NCI-H510A treated with DMSO at 0.1 percent for 48 hours (cell line): Measurements from ENCODE around the gene MIS12.

Experiments used
- DNase-seq: peaks from one replicate; lab custom pipeline; 2025; lab: John Stamatoyannopoulos, UW

Gene MIS12

GRCh38 chr17:5535436-5535835 is 49.1 kb downstream of the MIS12 start:
- DNase-seq, result no peak

- DNase-seq, result no peak
Observed at GRCh38 chr17:5536866-5537650, 50.7 kb downstream of the MIS12 start.

DNA sequence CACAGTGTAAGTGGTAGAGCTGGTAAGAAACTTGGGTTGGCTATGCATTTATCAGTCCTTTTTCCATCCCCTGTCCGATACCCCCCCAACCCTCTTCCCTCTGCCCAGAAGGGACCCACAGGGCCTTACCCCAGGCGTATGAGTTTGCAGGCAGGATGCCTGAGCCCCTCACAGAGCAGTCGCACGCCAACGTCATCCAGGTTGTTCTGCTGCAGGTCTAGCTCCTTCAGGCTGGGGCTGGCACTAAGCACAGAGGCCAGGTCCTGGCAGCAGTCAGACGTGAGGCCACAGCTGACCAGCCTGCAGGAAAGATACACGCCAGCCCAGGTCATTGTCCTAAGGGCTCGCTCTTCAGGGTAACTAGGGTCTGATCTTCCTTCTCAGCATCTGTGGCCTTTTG is 52.9 kb downstream of the MIS12 start:
- DNase-seq, result no peak

DNA sequence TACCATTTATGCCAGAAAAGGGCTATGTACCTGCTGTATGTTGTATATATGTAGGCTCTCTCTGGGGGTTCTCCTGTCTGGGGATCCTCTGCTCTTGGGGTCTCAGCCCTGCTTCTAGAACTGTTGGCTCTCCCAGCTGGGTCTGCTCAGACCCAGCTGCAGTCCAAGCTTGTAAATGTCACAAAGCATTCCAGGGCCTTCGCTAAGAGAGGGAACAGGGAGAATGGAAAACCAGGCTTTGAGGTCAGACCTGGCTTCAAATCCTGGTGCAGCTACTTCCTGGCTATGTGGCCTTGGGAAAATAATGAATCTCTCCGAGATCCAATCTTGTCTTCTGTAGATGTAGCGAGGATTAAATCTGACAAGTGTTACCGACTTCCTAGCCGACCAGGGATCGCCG is 54.0 kb downstream of the MIS12 start:
- DNase-seq, result no peak
